GM19452 (cell line): ENCODE data around the gene TNFSF18.
A peak's percentile ranks its signal among the peaks of the same experiment; 100 is the strongest.

ENCODE experiments used
- ATAC-seq: cut with Tn5 transposase; IDR thresholded peaks from one replicate; pipeline ENCODE4 v1.9.1; 2021; ENCODE audit not compliant: unreplicated experiment

Gene TNFSF18

GRCh38 chr1:173039626-173040025 is 11.1 kb downstream of the TNFSF18 start:
- no peak for ATAC-seq

- no peak for ATAC-seq
Observed at GRCh38 chr1:173038875-173039554, 11.7 kb downstream of the TNFSF18 start.

GRCh38 chr1:173024543-173024942 is 26.2 kb downstream of the TNFSF18 start:
- no peak for ATAC-seq

- no peak for ATAC-seq
Observed at GRCh38 chr1:173023343-173023742, 27.4 kb downstream of the TNFSF18 start.

- peak; percentile 94 for ATAC-seq
Observed at GRCh38 chr1:173020138-173020750, 30.5 kb downstream of the TNFSF18 start.

GRCh38 chr1:173017792-173018191 is 32.9 kb downstream of the TNFSF18 start:
- ATAC-seq, result no peak

- no peak for ATAC-seq
Observed at GRCh38 chr1:173016419-173016818, 34.3 kb downstream of the TNFSF18 start.

- ATAC-seq, result no peak
Observed at GRCh38 chr1:173015629-173016028, 35.1 kb downstream of the TNFSF18 start.

GRCh38 chr1:173014160-173014559 is 36.6 kb downstream of the TNFSF18 start:
- no peak for ATAC-seq

GRCh38 chr1:173012126-173012525 is 38.6 kb downstream of the TNFSF18 start:
- no peak for ATAC-seq

GRCh38 chr1:173009597-173009996 is 41.1 kb downstream of the TNFSF18 start:
- ATAC-seq, result no peak

GRCh38 chr1:173005196-173005864 is 45.4 kb downstream of the TNFSF18 start:
- ATAC-seq, result no peak

GRCh38 chr1:173002891-173003838 is 47.6 kb downstream of the TNFSF18 start:
- no peak for ATAC-seq

GRCh38 chr1:172999349-172999748 is 51.4 kb downstream of the TNFSF18 start:
- ATAC-seq, result no peak

GRCh38 chr1:172997941-172998361 is 52.8 kb downstream of the TNFSF18 start:
- ATAC-seq, result no peak

- no peak for ATAC-seq
Observed at GRCh38 chr1:172993640-172994039, 57.1 kb downstream of the TNFSF18 start.

GRCh38 chr1:172991674-172992400 is 58.9 kb downstream of the TNFSF18 start:
- ATAC-seq, result no peak

GRCh38 chr1:172990598-172991215 is 60.0 kb downstream of the TNFSF18 start:
- no peak for ATAC-seq
